Upper lobe of left lung (tissue), 4 donors: ENCODE measurements around the gene ENDOV.

Experiments
- CTCF ChIP-seq, 6 experiments: fragments of 450-650 bp in 4 of 6; fragments of 200-600 bp in 2 of 6; sonication (generic) in 2 of 6; IDR thresholded peaks; one replicate each; pipeline ENCODE4 v1.5.1; 2016 to 2019; ENCODE audit warnings: antibody characterized with exemption in 6 of 6
- EP300 ChIP-seq, 4 donors: sonication (generic); formaldehyde crosslinking; IDR thresholded peaks; one replicate each; pipeline ENCODE4 v1.5.1; 2017; ENCODE audit warnings: antibody characterized with exemption in 4 of 4, control low read depth in 2 of 4
- POLR2A ChIP-seq, 4 donors: fragments of 450-650 bp; IDR thresholded peaks; one replicate each; pipeline ENCODE4 v1.5.1; 2016 to 2017; ENCODE audit warnings: antibody characterized with exemption in 4 of 4, mild to moderate bottlenecking in 2 of 4
- POLR2AphosphoS5 ChIP-seq, 2 donors: sonication (generic); formaldehyde crosslinking; IDR thresholded peaks; one replicate each; pipeline ENCODE4 v1.5.1; 2017; ENCODE audit warnings: antibody characterized with exemption in 2 of 2

GRCh38 chr17:80388601-80389000 lies 26.4 kb upstream of the ENDOV start:
- TF ChIP-seq CTCF (IDR thresholded peaks at IDR 0.05), result no peak
- no peak for TF ChIP-seq POLR2A (IDR thresholded peaks at IDR 0.05)
- TF ChIP-seq POLR2AphosphoS5 (IDR thresholded peaks at IDR 0.05), result no peak
- TF ChIP-seq EP300 (IDR thresholded peaks at IDR 0.05), result no peak
